Hepatocyte (in vitro differentiated cells): ENCODE measurements around the gene DPEP2NB.

Experiments
- EZH2 ChIP-seq: fragments of 200-600 bp; sonication (generic); IDR thresholded peaks from 2 replicates; pipeline ENCODE4 v1.6.1; 2016; ENCODE audit warnings: antibody characterized with exemption, mild to moderate bottlenecking, borderline replicate concordance
- EZH2phosphoT487 ChIP-seq: fragments of 200-600 bp; sonication (generic); IDR thresholded peaks from one replicate; pipeline ENCODE4 v1.6.1; 2018; ENCODE audit warnings: antibody characterized with exemption, mild to moderate bottlenecking, low read depth, moderate library complexity; ENCODE audit not compliant: unreplicated experiment, severe bottlenecking
- TF ChIP-seq, protein P1 (sequence below): fragments of 200-600 bp; sonication (generic); IDR thresholded peaks from 2 replicates; pipeline ENCODE4 v1.5.1; 2016; ENCODE audit warnings: antibody characterized with exemption, mild to moderate bottlenecking; ENCODE audit not compliant: poor library complexity

DNA sequence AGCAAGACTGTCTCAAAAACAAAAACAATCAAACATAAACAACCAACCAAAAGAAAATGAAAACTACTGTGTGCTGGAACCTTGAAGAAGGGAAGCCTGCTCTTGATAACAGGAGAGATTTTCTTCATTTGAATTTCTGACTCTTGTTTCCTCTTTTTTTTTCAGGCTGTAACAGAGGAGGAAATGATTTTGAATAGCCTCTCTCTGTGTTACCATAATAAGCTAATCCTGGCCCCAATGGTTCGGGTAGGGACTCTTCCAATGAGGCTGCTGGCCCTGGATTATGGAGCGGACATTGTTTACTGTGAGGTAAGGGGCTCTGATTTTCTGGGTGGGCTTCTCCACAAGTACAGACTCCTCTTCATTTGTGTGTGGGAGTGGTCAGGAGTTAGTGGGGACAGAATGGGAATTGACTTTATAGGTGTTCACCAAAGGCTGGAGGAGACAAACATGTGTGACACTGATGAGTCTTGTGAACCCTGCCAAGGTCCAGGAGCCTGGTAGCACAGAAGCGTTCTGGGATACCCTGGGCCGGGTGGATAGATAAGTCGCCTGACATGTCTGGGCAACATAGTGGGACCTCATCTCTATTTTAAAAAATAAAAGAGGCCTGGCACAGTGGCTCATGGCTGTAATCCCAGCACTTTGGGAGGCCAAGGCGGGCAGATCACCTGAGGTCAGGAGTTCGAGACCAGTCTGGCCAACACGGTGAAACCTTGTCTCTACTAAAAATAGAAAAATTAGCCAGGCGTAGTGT is 22.3 kb upstream of the DPEP2NB start:
- TF ChIP-seq, protein P1, sequence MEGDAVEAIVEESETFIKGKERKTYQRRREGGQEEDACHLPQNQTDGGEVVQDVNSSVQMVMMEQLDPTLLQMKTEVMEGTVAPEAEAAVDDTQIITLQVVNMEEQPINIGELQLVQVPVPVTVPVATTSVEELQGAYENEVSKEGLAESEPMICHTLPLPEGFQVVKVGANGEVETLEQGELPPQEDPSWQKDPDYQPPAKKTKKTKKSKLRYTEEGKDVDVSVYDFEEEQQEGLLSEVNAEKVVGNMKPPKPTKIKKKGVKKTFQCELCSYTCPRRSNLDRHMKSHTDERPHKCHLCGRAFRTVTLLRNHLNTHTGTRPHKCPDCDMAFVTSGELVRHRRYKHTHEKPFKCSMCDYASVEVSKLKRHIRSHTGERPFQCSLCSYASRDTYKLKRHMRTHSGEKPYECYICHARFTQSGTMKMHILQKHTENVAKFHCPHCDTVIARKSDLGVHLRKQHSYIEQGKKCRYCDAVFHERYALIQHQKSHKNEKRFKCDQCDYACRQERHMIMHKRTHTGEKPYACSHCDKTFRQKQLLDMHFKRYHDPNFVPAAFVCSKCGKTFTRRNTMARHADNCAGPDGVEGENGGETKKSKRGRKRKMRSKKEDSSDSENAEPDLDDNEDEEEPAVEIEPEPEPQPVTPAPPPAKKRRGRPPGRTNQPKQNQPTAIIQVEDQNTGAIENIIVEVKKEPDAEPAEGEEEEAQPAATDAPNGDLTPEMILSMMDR, result no peak
- no peak for TF ChIP-seq EZH2
- TF ChIP-seq EZH2phosphoT487, result no peak
